ENCODE data around the gene ZNF90. TPM values are rescaled to one million over a fixed set of nuclear protein-coding genes. Genes with fewer than 3 reads are reported as not detected.

ZNF90 gene
- total and polyA plus RNA-seq, 2 donors (not counting 3 experiments of a cell fraction or from before 2014, with no cell fraction given) = 0.92 to 4.1 TPM

- TF ChIP-seq CTCF (IDR thresholded peaks at IDR 0.05; ENCODE audit: extremely low read depth in 1 of 2, insufficient read depth in 1 of 2, low read depth in 1 of 2, low read length in 2 of 2) (no peak), FOS (IDR thresholded peaks at IDR 0.05; ENCODE audit: borderline replicate concordance, insufficient read depth, low read length) (no peak), MAX (IDR thresholded peaks at IDR 0.05; ENCODE audit: insufficient read depth, insufficient read length) (no peak), POLR2A (IDR thresholded peaks at IDR 0.05; ENCODE audit: low read depth, low read length) (no peak), MYC (IDR thresholded peaks at IDR 0.05; ENCODE audit: low read depth, low read length) (no peak), POLR2AphosphoS5 (IDR thresholded peaks at IDR 0.05; ENCODE audit: insufficient read depth, low read depth, low read length) (no peak), GATA2 (IDR thresholded peaks at IDR 0.05; ENCODE audit: insufficient read depth, insufficient read length, low read depth, low read length) (no peak), JUN (IDR thresholded peaks at IDR 0.05; ENCODE audit: borderline replicate concordance, insufficient read depth, insufficient read length, low read depth) (no peak), EZH2 (IDR thresholded peaks at IDR 0.05; ENCODE audit: borderline replicate concordance, low read depth, low read length, severe bottlenecking) (no peak)
Observed at GRCh38 chr19:20038358-20039202, 39.2 kb upstream of the ZNF90 start.

More at GRCh38 chr19:20038358-20039202, 39.2 kb upstream of the ZNF90 start:
- H3K4me2 ChIP-seq (ENCODE audit: insufficient read depth, low read length) = peak overlapping the region; percentile 88
- peak overlapping the region; percentile 20 for H3K27ac ChIP-seq (ENCODE audit: insufficient read depth, low read depth, low read length)
- no peaks in the 10 kb centered on the region for H3K9me1 ChIP-seq (replicated peaks; ENCODE audit: control insufficient read depth, extremely low read depth, insufficient read depth, low read length)
- peak overlapping the region; percentile 2 for H2AFZ ChIP-seq (ENCODE audit: low read depth, low read length)
- intact Hi-C loops (cut with micrococcal nuclease) (no loop called here), dilution Hi-C loops (cut with MboI; ENCODE audit: extremely low pct_ligation_motif_present, low sequenced_read_pairs) (no loop called here)
- BruUV-seq (replicated peaks) = no TSS peak
- no peak for DNase-seq (ENCODE audit: low read depth, low spot score)
- ChIA-PET POLR2A (interaction anchor here (0.5 to 1.0 kb wide), 2 partner anchors 13 to 147 kb away, joined by 3 to 5 read pairs; no protein-coding TSS in a partner anchor), CTCF (interaction anchor here (1.0 to 1.5 kb wide), 2 partner anchors 13 to 199 kb away, joined by 5 to 6 read pairs; no protein-coding TSS in a partner anchor)
- no peaks in the 10 kb centered on the region for H3K79me2 ChIP-seq (ENCODE audit: control insufficient read depth, insufficient read depth, low read length)
- no peaks in the 10 kb centered on the region for H3K27me3 ChIP-seq (ENCODE audit: control insufficient read depth in 2 of 2, insufficient read depth in 2 of 2, low read length in 2 of 2)
- no peaks in the 10 kb centered on the region for H3K9me3 ChIP-seq (replicated peaks; ENCODE audit: control insufficient read depth, insufficient read depth, low read length)
- peak overlapping the region; percentile 22 for H3K9ac ChIP-seq (replicated peaks; ENCODE audit: extremely low read depth, insufficient read depth, low read length)
- no peaks in the 10 kb centered on the region for H4K20me1 ChIP-seq (replicated peaks; ENCODE audit: control insufficient read depth, extremely low read depth, insufficient read depth, low read length)
- H3K36me3 ChIP-seq (ENCODE audit: control insufficient read depth in 2 of 2, extremely low read depth in 1 of 2, insufficient read depth in 2 of 2, low read length in 2 of 2) = no peaks in the 10 kb centered on the region
- FAIRE-seq = no peak
- peak overlapping the region in 2 of 3 experiments; percentile 52 to 67 for H3K4me3 ChIP-seq (replicated peaks in 1 of 3; ENCODE audit: insufficient read depth in 1 of 3, low read depth in 1 of 3, low read length in 3 of 3)
- peaks cover 4% of the 10 kb centered on the region for H3K4me1 ChIP-seq (ENCODE audit: control insufficient read depth, extremely low read depth, insufficient read depth, low read length)
